Measurements from ENCODE around the gene CACNA1F. TPM values are rescaled to one million over a fixed set of nuclear protein-coding genes. Genes with fewer than 3 reads are reported as not detected.

The CACNA1F gene
- total RNA-seq, 1 donor from 2014 or later: not detected

DNA sequence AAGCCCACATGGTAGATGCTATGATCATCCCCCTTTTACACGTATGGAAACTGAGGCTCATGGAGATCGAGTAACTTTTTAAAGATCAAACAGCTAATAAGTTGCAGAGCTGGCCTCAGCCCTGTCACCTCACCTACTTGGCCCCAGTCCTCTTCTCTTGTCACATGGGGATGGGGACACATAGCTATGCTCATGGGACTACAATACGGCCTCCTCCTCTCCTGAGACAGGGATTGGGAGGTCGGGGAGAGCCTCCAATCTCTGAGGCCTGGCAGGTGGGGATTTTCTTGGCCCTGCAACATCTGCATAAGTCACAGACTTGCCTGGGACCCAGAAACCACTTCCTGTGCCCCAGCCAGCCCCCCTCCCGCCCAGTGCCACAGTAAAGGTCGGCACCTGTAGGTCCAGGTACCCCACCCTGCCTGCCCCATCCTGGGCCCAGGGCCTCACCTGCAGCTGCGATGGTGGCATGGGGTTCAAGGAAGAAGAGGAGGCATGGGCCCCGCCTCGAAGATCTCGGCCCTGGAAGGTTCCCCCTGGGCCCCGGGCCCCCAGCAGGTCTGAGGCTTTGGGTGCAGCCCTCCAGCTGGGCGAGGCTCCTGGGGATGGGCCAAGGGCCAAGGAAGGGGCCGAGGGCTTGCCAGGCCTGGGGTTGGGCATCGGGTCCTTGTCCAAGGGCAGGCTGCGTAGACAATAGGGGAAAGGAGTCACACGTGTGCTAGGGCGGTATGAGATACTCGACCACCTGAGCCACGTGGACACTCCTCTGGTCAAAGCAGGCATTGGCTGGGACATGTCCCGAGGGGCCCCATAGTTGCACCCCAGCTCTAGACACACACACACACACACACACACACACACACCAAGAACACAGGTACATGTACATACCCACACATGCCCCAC is 25.0 kb upstream of the CACNA1F start:
- peak; percentile 57 for ATAC-seq

GRCh38 chrX:49257074-49257790 is 24.1 kb upstream of the CACNA1F start:
- no peak for ATAC-seq
- DNase-seq (ENCODE audit: low spot score): no peak

More for the DNA sequence above, 25.0 kb upstream of the CACNA1F start:
- no peak for DNase-seq (ENCODE audit: low spot score)

DNA sequence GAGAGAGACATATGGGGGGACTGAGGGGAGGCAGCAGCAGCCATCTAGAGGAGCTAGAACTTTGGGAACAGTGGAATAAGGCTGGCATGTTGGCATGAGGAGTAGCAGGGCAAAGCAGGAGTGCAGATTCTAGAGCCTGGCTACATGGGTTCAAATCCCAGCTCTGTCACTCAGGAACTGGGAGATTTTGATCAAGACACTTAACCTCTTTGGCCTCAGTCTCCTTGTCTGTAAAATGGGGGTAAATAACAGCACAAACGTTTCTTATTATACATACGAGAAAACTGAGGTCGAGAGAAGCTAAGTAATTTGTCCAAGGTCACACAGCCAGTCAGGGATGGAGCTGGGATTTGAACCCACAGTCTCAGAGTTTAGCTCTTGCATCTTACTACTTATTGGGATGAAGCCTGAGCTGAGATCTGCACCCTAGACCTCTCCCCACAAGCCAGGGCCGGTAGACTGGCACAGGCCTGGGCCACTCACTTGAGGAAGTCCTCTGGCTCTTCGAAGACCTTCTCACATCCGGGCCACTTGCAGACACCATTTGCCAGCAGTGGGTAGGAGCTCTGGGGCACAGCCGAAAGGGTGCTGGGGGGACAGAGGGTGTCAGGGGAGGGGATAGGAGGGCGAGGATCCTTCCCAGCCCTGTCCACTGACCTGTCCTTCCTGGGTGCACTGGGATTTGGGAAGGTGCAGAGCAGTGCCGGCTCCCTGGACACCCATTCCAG is 23.3 kb upstream of the CACNA1F start:
- no peak for ATAC-seq
- DNase-seq (ENCODE audit: low spot score): no peak

DNA sequence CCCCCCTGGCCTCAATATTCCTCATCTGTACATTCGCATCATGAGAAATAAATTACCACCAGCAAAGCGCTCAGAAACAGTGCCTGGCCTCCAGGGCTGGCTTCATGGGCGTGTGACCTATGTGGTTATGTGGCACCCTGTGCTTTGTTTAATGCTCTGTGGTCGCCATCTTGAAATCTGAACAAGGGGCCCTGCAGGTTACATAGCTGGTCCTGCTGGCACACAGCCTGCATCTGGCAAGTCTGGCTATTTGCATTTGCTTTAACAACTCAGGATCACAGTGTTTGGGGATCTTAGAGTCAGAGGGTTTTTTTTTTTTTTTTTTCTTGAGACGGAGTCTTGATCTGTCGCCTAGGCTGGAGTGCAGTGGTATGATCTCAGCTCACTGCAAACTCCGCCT is 21.5 kb upstream of the CACNA1F start:
- no peak for DNase-seq (ENCODE audit: low spot score)
- ATAC-seq: no peak

DNA sequence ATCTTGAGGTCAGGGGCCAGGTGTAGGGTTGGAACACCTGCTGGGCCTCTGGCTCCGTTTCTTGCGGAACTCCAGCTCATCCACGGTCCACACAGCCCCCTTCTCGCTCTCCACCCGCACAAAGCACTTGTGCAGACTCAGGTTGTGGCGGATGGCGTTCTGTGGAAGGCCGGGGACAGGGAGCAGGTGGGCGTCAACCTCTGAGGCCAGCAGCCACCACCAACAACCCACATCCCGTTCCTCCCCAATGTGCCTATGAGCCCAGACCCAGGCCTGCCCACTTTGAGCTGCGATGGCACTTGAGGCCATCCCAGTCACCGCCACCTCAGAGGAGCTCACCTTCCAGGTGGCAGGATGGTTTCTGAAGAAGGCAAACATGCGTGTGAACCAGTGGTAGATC is 18.2 kb upstream of the CACNA1F start:
- DNase-seq (ENCODE audit: low spot score): no peak
- no peak for ATAC-seq

- no peak for DNase-seq (ENCODE audit: low spot score)
- no peak for ATAC-seq
Observed at GRCh38 chrX:49250578-49250977, 17.4 kb upstream of the CACNA1F start.

- DNase-seq (ENCODE audit: low spot score) (no peak), ATAC-seq (no peak)
Observed at GRCh38 chrX:49250066-49250465, 16.9 kb upstream of the CACNA1F start.

- ATAC-seq: no peak
- DNase-seq (ENCODE audit: low spot score): no peak
Observed at GRCh38 chrX:49249616-49250015, 16.5 kb upstream of the CACNA1F start.

- DNase-seq (ENCODE audit: low spot score): no peak
- no peak for ATAC-seq
Observed at GRCh38 chrX:49249071-49249470, 15.9 kb upstream of the CACNA1F start.

DNA sequence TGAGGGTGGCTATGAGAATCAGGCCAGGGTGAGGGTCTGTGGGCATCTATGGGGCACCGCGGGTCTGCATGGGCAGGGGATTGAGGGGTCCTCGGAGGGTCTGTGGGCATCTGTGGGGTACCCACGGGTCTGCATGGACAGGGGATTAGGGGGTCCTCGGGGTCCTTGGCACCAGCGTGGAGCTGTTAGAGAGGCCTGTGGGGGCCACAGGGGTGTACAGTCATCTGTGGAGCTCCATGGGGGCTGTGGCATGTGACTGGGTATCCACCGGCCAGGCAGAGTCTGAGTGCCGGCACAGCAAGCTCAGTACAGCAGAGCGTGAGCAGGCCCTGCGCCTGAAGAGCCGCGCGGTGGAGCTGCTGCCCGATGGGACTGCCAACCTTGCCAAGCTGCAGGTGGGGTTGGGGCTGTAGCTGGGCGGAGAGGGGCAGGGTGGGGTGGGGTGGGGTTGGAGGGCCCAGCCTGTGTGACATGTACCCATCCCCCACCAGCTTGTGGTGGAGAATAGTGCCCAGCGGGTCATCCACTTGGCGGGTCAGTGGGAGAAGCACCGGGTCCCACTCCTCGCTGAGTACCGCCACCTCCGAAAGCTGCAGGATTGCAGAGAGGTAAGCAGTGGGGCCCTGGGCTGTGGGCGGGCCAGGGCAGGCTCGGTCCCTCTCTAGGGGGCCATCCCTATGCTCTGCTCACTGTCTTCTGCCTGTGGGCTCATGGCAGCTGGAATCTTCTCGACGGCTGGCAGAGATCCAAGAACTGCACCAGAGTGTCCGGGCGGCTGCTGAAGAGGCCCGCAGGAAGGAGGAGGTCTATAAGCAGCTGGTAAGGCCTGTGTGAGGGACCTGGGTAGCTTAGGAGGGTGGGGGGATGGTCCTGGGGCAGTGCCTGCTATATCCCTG is 15.0 kb upstream of the CACNA1F start:
- DNase-seq (ENCODE audit: low spot score): no peak

GRCh38 chrX:49247346-49247745 is 14.2 kb upstream of the CACNA1F start:
- ATAC-seq: no peak

More for the DNA sequence above, 15.0 kb upstream of the CACNA1F start:
- no peak for ATAC-seq

GRCh38 chrX:49246541-49246940 is 13.4 kb upstream of the CACNA1F start:
- no peak for ATAC-seq
- no peak for DNase-seq (ENCODE audit: low spot score)

More at GRCh38 chrX:49247346-49247745, 14.2 kb upstream of the CACNA1F start:
- DNase-seq (ENCODE audit: low spot score): no peak

DNA sequence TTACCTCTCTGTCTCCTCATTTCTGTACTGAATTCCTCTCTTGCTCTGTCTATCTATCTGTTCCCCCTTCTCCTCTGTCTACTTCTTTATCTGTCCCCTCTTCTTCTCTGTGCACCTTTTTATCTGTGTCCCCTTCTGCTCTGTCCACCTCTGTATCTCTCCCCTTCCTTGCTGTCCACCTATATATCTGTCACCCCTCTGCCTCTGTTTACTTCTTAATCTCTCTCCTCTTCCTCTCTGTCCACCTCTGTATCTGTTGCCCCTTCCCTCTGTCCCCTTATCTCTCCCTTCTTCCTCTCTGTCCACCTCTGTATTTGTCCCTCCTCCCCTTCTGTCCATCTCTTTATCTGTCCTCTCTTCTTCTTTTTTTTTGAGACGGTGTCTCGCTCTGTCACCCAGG is 11.1 kb upstream of the CACNA1F start:
- no peak for DNase-seq (ENCODE audit: low spot score)
- no peak for ATAC-seq

- ATAC-seq: no peak
- no peak for DNase-seq (ENCODE audit: low spot score)
Observed at GRCh38 chrX:49243166-49243565, 10.0 kb upstream of the CACNA1F start.

DNA sequence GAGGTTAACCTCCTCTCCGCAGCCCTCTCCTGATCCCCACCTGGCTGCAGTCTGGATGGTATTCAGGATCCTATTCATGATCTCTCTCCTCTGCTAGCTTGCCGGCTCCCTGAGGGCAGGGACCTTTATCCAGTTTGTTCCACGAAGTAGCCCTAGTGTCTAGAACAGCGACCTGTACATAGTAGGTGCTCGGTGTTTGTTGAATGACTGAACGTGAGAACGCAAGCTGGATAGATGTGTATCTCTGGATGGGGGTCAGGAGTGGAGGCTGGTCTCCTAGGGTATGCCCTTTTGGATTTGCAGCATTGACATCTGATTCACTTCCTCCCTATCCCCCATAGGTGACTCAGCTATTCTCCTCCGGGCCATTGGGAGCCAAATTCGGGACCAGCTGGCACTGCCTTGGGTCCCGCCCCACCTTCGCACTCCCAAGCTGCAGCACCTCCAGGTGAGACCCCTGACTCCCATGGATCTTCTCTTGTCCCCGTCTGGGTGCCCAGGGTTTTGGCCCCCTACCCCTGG is 9.5 kb upstream of the CACNA1F start:
- ATAC-seq: no peak
- DNase-seq (ENCODE audit: low spot score): no peak

DNA sequence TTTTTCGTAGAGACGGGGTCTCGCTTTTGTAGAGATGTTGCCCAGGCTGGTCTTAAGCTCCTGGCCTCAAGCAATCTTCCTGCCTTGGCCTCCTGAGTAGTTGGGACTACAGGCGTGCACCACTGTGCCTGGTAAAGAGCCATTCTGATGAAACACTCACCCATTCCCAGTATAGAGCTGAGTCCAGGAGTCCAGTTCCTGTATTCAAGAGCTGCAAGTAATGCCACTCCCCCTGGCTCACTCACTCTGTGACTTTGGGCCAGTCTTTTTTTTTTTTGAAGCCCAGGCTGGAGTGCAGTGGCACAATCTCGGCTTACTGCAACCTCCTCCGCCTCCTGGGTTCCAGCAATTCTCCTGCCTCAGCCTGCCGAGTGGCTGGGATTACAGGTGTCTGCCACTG is 5.6 kb upstream of the CACNA1F start:
- ATAC-seq: peak; percentile 80
- DNase-seq (ENCODE audit: low spot score): no peak

DNA sequence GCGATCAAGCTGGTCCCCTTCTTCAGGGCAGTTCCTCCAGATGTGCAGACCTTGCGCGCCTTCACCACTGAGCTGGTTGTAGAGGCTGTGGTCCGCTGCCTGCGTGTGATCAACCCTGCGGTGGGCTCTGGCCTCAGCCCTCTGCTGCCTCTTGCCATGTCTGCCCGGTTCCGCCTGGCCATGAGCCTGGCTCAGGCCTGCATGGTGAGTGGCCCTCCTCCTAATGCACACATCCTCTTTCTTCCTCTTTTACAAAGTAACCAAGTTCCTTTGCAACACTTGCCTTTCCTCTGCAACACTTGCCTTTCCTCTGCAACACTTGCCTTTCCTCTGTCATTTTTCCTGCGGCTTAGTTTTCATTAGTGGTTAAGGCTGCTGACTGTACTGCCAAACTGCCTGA is 3.9 kb upstream of the CACNA1F start:
- no peak for DNase-seq (ENCODE audit: low spot score)
- no peak for ATAC-seq

GRCh38 chrX:49233887-49234555 is 881 bp upstream of the CACNA1F start:
- ATAC-seq (no peak), DNase-seq (ENCODE audit: low spot score) (no peak)

DNA sequence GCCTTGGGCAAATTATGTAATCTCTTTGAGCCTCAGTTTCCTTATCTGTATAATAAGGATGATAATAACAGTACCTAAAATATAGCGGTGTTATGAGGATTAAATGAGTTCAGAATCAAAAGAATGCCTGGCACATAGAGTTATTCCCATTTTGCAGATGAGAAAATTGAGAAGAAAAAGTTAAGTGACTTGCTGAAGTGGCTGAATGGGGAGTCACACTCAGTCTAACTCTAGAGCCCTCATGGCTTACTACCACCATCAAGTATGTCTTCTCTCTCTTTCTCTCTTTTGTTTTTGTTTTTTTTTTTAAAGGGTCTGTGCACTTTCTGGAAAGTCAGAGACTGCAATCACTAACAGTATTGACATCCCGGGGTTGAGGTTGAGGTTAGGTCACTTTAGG is 615 bp downstream of the CACNA1F start:
- no peak for ATAC-seq
- DNase-seq (ENCODE audit: low spot score): no peak
